Caco-2 (cell line): ENCODE measurements around the gene TDRD9. TPM values are rescaled to one million over a fixed set of nuclear protein-coding genes. Genes with fewer than 3 reads are reported as not detected.

Experiments
- BruUV-seq: library from RNA; stranded (reverse); fragments of 400-500 nt; replicated peaks from 2 replicates; lab custom pipeline; 2021; lab: Mats Ljungman, UMichigan
- CTCF ChIA-PET: fragments of 300-600 bp; sonication (Branson Sonifier 250); formaldehyde crosslinking; loops from one replicate; lab custom pipeline; 2022; ENCODE audit warnings: antibody characterized with exemption; lab: Charles Lee
- POLR2A ChIA-PET: fragments of 300-600 bp; sonication (Branson Sonifier 250); formaldehyde crosslinking; loops from one replicate; lab custom pipeline; 2022; ENCODE audit warnings: antibody characterized with exemption; lab: Charles Lee
- DNase-seq, 2 experiments: peaks; one replicate each; pipeline versions ENCODE4 v3.0.0 to v3.0.0-alpha.2; 2020 to 2022
- H3K27me3 ChIP-seq: replicated peaks from 2 replicates; pipeline ENCODE4 v1.6.0; 2011; ENCODE audit warnings: low read length; ENCODE audit not compliant: control insufficient read depth, insufficient read depth
- H3K36me3 ChIP-seq: 2 replicates; pipeline ENCODE4 v1.5.1; 2011; ENCODE audit warnings: low read length; ENCODE audit not compliant: control insufficient read depth, insufficient read depth
- H3K4me1 ChIP-seq: fragments of 250-450 bp; sonication (Bioruptor Pico); 2 replicates; pipeline ENCODE4 v1.5.1; 2020; ENCODE audit warnings: mild to moderate bottlenecking
- H3K4me3 ChIP-seq: 2 replicates; pipeline ENCODE4 v1.5.1; 2011; ENCODE audit warnings: low read depth, mild to moderate bottlenecking, control low read depth, low read length
- H3K9me3 ChIP-seq: fragments of 250-450 bp; sonication (Bioruptor Pico); 2 replicates; pipeline ENCODE4 v1.5.1; 2020; ENCODE audit warnings: mild to moderate bottlenecking, moderate library complexity
- H3K27ac Mint-ChIP-seq: one replicate; pipeline ENCODE4 v1.8.0; 2022; ENCODE audit warnings: mixed read lengths; ENCODE audit not compliant: unreplicated experiment
- H3K27me3 Mint-ChIP-seq: one replicate; pipeline ENCODE4 v1.8.0; 2022; ENCODE audit warnings: mixed read lengths; ENCODE audit not compliant: insufficient read depth, unreplicated experiment
- H3K36me3 Mint-ChIP-seq: one replicate; pipeline ENCODE4 v1.8.0; 2022; ENCODE audit warnings: mild to moderate bottlenecking, mixed read lengths; ENCODE audit not compliant: insufficient read depth, unreplicated experiment
- H3K4me1 Mint-ChIP-seq: one replicate; pipeline ENCODE4 v1.8.0; 2022; ENCODE audit warnings: low read depth, mixed read lengths; ENCODE audit not compliant: unreplicated experiment
- H3K4me3 Mint-ChIP-seq: one replicate; pipeline ENCODE4 v1.8.0; 2022; ENCODE audit warnings: mild to moderate bottlenecking, moderate library complexity, mixed read lengths; ENCODE audit not compliant: unreplicated experiment
- H3K9me3 Mint-ChIP-seq: one replicate; pipeline ENCODE4 v1.8.0; 2022; ENCODE audit warnings: mixed read lengths; ENCODE audit not compliant: unreplicated experiment
- CTCF ChIP-seq, 2 experiments: fragments of 200-600 bp in 1 of 2; IDR thresholded peaks; 1 replicate in 1 of 2; 2 replicates in 1 of 2; pipeline versions ENCODE4 v1.5.1 to v1.8.0; 2011 to 2022; ENCODE audit warnings: antibody characterized with exemption in 1 of 2, control low read depth in 1 of 2, inconsistent platforms in 1 of 2, low read depth in 1 of 2, low read length in 1 of 2, mild to moderate bottlenecking in 1 of 2, moderate library complexity in 1 of 2; ENCODE audit not compliant: insufficient read depth in 1 of 2, severe bottlenecking in 1 of 2, unreplicated experiment in 1 of 2
- intact Hi-C: fragments of 100-400 bp; cut with micrococcal nuclease; formaldehyde crosslinking; loops from one replicate; pipeline ENCODE4 v1.10.0; 2022; ENCODE audit not compliant: unreplicated experiment
- total RNA-seq: library from RNA; stranded (reverse); gene quantifications from 2 replicates; pipeline ENCODE4 v1.2.3, GENCODE V29; 2022

The TDRD9 gene
- total RNA-seq, 1 experiment from 2014 or later: not detected

- H3K9me3 ChIP-seq: no peaks in the 10 kb centered on the region
- H3K36me3 ChIP-seq: no peaks in the 10 kb centered on the region
- CTCF ChIA-PET: no interaction called here
- intact Hi-C loops: no loop called here
- H3K4me3 ChIP-seq: no peak overlapping the region
- DNase-seq: no peak
- POLR2A ChIA-PET: no interaction called here
- TF ChIP-seq CTCF (IDR thresholded peaks at IDR 0.05; ENCODE audit: insufficient read depth in 1 of 2, low read depth in 1 of 2, low read length in 1 of 2, severe bottlenecking in 1 of 2, unreplicated experiment in 1 of 2): no peak
- BruUV-seq: no TSS peak
- H3K9me3 Mint-ChIP-seq: no peaks in the 10 kb centered on the region
- H3K4me3 Mint-ChIP-seq: no peak overlapping the region
- H3K27me3 ChIP-seq: no peaks in the 10 kb centered on the region; the same call in 1 of the 2 replicates
- H3K4me1 ChIP-seq: no peaks in the 10 kb centered on the region
- H3K27me3 Mint-ChIP-seq: peaks cover 5% of the 10 kb centered on the region
- no peak overlapping the region for H3K27ac Mint-ChIP-seq
- H3K36me3 Mint-ChIP-seq: no peaks in the 10 kb centered on the region
- H3K4me1 Mint-ChIP-seq: no peaks in the 10 kb centered on the region
These were observed 32.3 kb downstream of the TDRD9 start for GRCh38 chr14:103960457-103961055.

GRCh38 chr14:103961928-103962578 lies 33.8 kb downstream of the TDRD9 start:
- no peak overlapping the region for H3K27ac Mint-ChIP-seq
- H3K9me3 Mint-ChIP-seq: no peaks in the 10 kb centered on the region
- H3K36me3 Mint-ChIP-seq: no peaks in the 10 kb centered on the region
- no TSS peak for BruUV-seq
- intact Hi-C loops: no loop called here
- no peaks in the 10 kb centered on the region for H3K4me1 Mint-ChIP-seq
- ChIA-PET POLR2A (no interaction called here), CTCF (no interaction called here)
- Histone ChIP-seq H3K36me3 (no peaks in the 10 kb centered on the region), H3K27me3 (no peaks in the 10 kb centered on the region; the same call in 1 of the 2 replicates), H3K9me3 (no peaks in the 10 kb centered on the region), H3K4me1 (no peaks in the 10 kb centered on the region), H3K4me3 (no peak overlapping the region)
- DNase-seq: no peak
- peaks cover 8% of the 10 kb centered on the region for H3K27me3 Mint-ChIP-seq
- no peak overlapping the region for H3K4me3 Mint-ChIP-seq
- no peak for TF ChIP-seq CTCF (IDR thresholded peaks at IDR 0.05; ENCODE audit: insufficient read depth in 1 of 2, low read depth in 1 of 2, low read length in 1 of 2, severe bottlenecking in 1 of 2, unreplicated experiment in 1 of 2)

GRCh38 chr14:103966631-103967030 lies 38.4 kb downstream of the TDRD9 start:
- POLR2A ChIA-PET: no interaction called here
- H3K36me3 Mint-ChIP-seq: no peaks in the 10 kb centered on the region

More at GRCh38 chr14:103966631-103967030, 38.4 kb downstream of the TDRD9 start:
- intact Hi-C loops: no loop called here
- Mint-ChIP-seq H3K4me1 (no peaks in the 10 kb centered on the region), H3K4me3 (no peak overlapping the region), H3K9me3 (no peaks in the 10 kb centered on the region), H3K27me3 (peaks cover 8% of the 10 kb centered on the region), H3K27ac (no peak overlapping the region)
- Histone ChIP-seq H3K4me1 (no peaks in the 10 kb centered on the region), H3K4me3 (no peak overlapping the region), H3K9me3 (no peaks in the 10 kb centered on the region), H3K27me3 (no peaks in the 10 kb centered on the region), H3K36me3 (no peaks in the 10 kb centered on the region)
- no peak for TF ChIP-seq CTCF (IDR thresholded peaks at IDR 0.05; ENCODE audit: insufficient read depth in 1 of 2, low read depth in 1 of 2, low read length in 1 of 2, severe bottlenecking in 1 of 2, unreplicated experiment in 1 of 2)
- no TSS peak for BruUV-seq
- CTCF ChIA-PET: no interaction called here
- DNase-seq: no peak
